Right lobe of liver (tissue), 4 donors: ENCODE data around the gene ALMS1.

Source experiments
- POLR2A ChIP-seq: fragments of 450-650 bp; IDR thresholded peaks from one replicate; pipeline ENCODE4 v1.6.1; 2017; ENCODE audit warnings: antibody characterized with exemption, mild to moderate bottlenecking
- TF ChIP-seq, protein P1 (sequence below), 4 donors: fragments of 200-600 bp in 3 of 4; fragments of 450-650 bp in 1 of 4; IDR thresholded peaks; one replicate each; pipeline versions ENCODE4 v1.5.1 to v1.8.0; 2016 to 2022; ENCODE audit warnings: antibody characterized with exemption in 4 of 4, mild to moderate bottlenecking in 2 of 4
- donor health status: DM: no; HTN: no; CAD: no.
- donor health status: DM: no; HTN: no; CAD: no.
- donor health status: DM: no; HTN: yes; CAD: no.

- TF ChIP-seq, protein P1, sequence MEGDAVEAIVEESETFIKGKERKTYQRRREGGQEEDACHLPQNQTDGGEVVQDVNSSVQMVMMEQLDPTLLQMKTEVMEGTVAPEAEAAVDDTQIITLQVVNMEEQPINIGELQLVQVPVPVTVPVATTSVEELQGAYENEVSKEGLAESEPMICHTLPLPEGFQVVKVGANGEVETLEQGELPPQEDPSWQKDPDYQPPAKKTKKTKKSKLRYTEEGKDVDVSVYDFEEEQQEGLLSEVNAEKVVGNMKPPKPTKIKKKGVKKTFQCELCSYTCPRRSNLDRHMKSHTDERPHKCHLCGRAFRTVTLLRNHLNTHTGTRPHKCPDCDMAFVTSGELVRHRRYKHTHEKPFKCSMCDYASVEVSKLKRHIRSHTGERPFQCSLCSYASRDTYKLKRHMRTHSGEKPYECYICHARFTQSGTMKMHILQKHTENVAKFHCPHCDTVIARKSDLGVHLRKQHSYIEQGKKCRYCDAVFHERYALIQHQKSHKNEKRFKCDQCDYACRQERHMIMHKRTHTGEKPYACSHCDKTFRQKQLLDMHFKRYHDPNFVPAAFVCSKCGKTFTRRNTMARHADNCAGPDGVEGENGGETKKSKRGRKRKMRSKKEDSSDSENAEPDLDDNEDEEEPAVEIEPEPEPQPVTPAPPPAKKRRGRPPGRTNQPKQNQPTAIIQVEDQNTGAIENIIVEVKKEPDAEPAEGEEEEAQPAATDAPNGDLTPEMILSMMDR (IDR thresholded peaks at IDR 0.05), result no peak
- no peak for TF ChIP-seq POLR2A
Measured at GRCh38 chr2:73368781-73369180, 16.9 kb upstream of the ALMS1 start.
